Activated T-helper 9 cell treated with anti-CD3 and anti-CD28 coated beads, Interleukin-2, amount 50 U/mL, for 16 hours (primary cell): ENCODE data around the gene RUBCNL.

Experiments
- DNase-seq: peaks from one replicate; pipeline ENCODE4 v3.0.0-alpha.2; 2020; ENCODE audit warnings: low read depth

Gene RUBCNL

DNA sequence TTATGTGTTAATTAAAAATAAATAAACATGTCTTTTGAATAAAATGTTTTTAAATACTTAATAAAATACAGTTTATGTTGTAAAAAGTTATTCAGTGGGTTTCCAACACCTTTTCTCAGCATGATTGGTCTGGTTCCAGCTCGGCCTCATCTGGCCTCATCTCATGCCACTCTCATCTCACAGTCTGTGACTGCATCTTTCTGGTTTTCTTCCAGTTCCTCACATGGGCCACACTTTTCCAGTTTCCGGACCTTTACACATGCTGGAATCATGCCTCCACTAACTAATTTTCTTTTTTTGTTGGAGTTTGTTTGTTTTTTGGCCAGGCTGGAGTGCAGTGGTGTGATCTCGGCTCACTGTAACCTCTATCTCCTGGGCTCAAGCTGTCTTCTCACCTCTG, 82.5 kb downstream of the RUBCNL start:
- DNase-seq, result no peak

DNA sequence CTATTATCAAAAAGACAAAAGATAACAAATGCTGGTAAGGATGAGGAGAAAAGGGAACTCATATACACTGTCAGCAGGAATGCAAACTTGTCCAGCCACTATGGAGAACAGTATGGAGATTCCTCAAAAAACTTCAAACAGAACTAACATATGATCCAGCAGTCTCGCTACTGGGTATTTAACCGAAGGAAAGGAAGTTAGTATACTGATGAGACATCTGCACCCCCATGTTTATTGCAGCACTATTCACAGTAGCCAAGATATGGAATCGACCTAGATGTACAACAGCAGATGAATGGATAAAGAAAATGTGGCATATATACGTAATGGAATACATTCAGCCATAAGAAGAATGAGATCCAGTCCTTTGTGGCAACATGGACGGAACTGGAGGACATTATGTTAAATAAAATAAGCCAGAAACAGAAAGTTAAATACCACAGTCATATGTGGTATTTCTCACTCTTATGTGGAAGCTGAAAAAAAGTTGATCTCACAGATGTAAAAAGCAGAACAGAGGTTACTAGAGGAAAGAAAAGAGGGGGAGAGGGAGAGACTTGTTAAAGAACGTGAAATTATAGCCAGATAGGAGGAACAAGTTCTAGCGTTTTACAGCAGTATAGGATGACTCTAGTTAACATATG, 83.2 kb downstream of the RUBCNL start:
- no peak for DNase-seq

DNA sequence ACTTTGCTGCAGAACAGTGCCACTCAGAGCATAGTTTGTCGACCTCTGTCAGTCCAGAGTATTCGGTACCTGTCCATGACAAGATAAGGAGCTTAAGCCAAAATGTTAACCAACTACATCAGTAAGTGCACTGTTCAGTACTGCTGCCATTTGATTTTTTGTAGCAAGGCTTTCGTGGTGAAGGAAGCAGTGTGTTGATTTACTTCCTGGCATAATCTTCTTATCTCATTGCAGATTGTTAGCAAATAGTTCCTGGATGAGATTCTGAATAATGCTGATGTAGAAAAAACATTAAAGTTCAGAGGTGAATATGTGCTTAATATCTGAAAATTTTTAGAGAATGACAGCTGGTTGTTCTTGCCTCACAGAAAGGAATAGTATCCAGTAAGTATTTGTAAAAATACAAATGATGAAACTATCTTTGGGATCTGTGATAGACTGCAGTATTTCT, 89.7 kb downstream of the RUBCNL start:
- no peak for DNase-seq

DNA sequence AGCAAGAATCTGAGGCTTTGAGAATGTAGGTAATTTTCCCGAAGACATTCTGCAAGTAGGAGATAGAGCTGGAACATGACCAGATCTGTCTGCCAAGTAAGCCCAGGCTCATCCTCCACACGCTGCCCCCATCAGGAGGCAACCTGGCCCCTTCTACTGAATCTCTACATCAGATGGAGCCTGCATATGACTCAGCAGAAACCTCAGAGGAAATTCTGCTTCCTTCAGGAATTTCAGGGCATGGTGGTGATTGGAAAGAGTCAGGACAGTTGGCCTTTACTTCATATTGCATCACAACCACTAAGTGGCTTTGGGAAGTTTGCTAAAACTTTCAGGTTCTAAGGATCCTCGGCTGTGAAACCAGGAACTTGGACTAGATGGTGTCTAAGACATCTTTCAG, 90.1 kb downstream of the RUBCNL start:
- DNase-seq, result no peak

- no peak for DNase-seq
Observed at GRCh38 chr13:46296115-46296822, 90.8 kb downstream of the RUBCNL start.

DNA sequence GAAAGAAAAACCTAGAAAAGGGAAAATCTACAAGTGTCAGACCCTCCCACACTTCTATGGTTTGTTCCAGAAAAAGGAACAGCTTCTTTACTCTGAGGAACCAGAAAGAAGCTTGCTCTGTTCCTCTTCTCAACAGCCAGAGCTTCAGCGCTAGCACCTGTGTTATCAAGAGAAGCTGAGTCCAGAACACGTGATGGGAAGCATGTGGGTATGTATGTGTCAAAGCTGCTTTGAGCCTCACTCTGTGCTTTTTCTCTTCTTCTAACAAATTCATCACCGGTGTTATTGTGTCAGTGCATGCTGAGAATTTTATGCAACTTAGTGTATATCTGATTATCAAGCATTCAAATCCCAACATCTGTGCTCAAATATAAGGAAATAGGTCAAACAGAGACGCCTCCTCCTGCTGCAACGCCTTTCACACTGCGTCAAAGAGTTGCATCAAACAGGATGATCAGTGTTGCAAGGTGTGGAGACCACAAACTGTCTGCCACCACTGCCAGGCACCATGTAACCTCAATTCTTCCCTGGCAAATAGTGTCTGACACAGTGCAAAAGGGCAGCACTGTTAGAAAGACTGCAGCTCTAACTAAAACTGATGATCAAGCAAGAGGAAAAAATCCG, 91.4 kb downstream of the RUBCNL start:
- peak; percentile 25 for DNase-seq

DNA sequence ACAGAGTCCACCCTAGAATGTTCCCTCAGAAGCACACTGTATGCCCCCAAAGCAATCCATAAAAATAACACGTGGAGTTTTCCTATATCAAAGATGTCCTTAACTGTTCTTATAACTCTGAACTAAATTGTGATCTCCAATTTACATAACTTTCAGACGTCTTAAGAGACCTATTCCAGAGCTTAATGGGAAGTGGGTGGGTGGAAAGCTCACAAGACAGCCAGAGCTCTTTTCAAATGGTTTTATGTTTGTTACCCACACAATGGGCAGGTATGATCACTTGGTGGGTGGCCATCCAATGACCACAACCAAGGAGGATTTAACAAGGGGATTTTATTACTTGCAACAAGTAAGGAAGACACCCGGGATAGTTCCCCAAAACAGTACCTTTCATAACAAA, 93.6 kb downstream of the RUBCNL start:
- DNase-seq, result no peak
